HepG2 (cell line): ENCODE data around the gene TAC3. TPM values are rescaled to one million over a fixed set of nuclear protein-coding genes. Genes with fewer than 3 reads are reported as not detected.

Source experiments
- ARID2 ChIP-seq: sonication (generic); formaldehyde crosslinking; IDR thresholded peaks from 2 replicates; pipeline ENCODE4 v1.8.1; 2022; ENCODE audit warnings: mild to moderate bottlenecking, missing genetic modification reagents, borderline replicate concordance
- ATF7-NPFF ChIP-seq: sonication (generic); formaldehyde crosslinking; IDR thresholded peaks from 2 replicates; pipeline ENCODE4 v1.8.1; 2023; ENCODE audit warnings: mild to moderate bottlenecking, low read depth, missing genetic modification reagents, moderate library complexity
- BRD4 ChIP-seq: sonication (generic); formaldehyde crosslinking; IDR thresholded peaks from 2 replicates; pipeline ENCODE4 v1.4.0; 2020; ENCODE audit warnings: missing genetic modification reagents
- CREBL2 ChIP-seq: sonication (generic); formaldehyde crosslinking; IDR thresholded peaks from 2 replicates; pipeline ENCODE4 v1.8.1; 2023; ENCODE audit warnings: missing genetic modification reagents, mild to moderate bottlenecking, borderline replicate concordance
- EP300 ChIP-seq, 3 experiments: sonication (generic) in 1 of 3; formaldehyde crosslinking in 1 of 3; IDR thresholded peaks; 2 replicates each; pipeline versions ENCODE4 v1.5.1 to v1.6.1; 2011 to 2020; ENCODE audit warnings: low read depth in 2 of 3, low read length in 2 of 3, borderline replicate concordance in 1 of 3, improper control_type of control experiment in 1 of 3, mild to moderate bottlenecking in 1 of 3, missing genetic modification reagents in 1 of 3, moderate library complexity in 1 of 3
- EZH2 ChIP-seq: conservative IDR thresholded peaks from 2 replicates; pipeline ENCODE4 v1.6.1; 2012; ENCODE audit warnings: mild to moderate bottlenecking, low read depth, low read length, moderate library complexity
- FOXP4 ChIP-seq: sonication (generic); formaldehyde crosslinking; IDR thresholded peaks from 2 replicates; pipeline ENCODE4 v1.4.0; 2020; ENCODE audit warnings: missing genetic modification reagents
- GMEB2 ChIP-seq: IDR thresholded peaks from 2 replicates; pipeline ENCODE4 v1.6.1; 2016; ENCODE audit warnings: missing biosample characterization, missing genetic modification reagents, low read depth
- HMGA1 ChIP-seq: sonication (generic); formaldehyde crosslinking; conservative IDR thresholded peaks from 2 replicates; pipeline ENCODE4 v1.4.0; 2020; ENCODE audit warnings: missing genetic modification reagents
- HOXA7 ChIP-seq: sonication (generic); formaldehyde crosslinking; IDR thresholded peaks from 2 replicates; pipeline ENCODE4 v1.8.1; 2022; ENCODE audit warnings: mild to moderate bottlenecking, missing genetic modification reagents, moderate library complexity
- KDM3A ChIP-seq: IDR thresholded peaks from 2 replicates; pipeline ENCODE4 v1.6.1; 2018; ENCODE audit warnings: low read depth, missing compliant biosample characterization
- KDM4B ChIP-seq: sonication (generic); formaldehyde crosslinking; IDR thresholded peaks from 2 replicates; pipeline ENCODE4 v1.4.0; 2020; ENCODE audit warnings: missing genetic modification reagents
- KDM5B ChIP-seq: sonication (generic); formaldehyde crosslinking; IDR thresholded peaks from 2 replicates; pipeline ENCODE4 v1.4.0; 2020; ENCODE audit warnings: missing genetic modification reagents, mild to moderate bottlenecking, borderline replicate concordance
- MAZ ChIP-seq, 2 experiments: sonication (generic) in 1 of 2; formaldehyde crosslinking in 1 of 2; IDR thresholded peaks; 2 replicates each; pipeline versions ENCODE4 v1.5.0 to v1.6.1; 2012 to 2020; ENCODE audit warnings: low read depth in 2 of 2, mild to moderate bottlenecking in 2 of 2, borderline replicate concordance in 1 of 2, improper control_type of control experiment in 1 of 2, low read length in 1 of 2, missing genetic modification reagents in 1 of 2, moderate library complexity in 1 of 2
- MBNL3 ChIP-seq: fragments of 250-450 bp; sonication (Bioruptor Pico); conservative IDR thresholded peaks from 2 replicates; pipeline ENCODE4 v1.8.0; 2022; ENCODE audit warnings: mild to moderate bottlenecking, inconsistent platforms
- NCOR1 ChIP-seq: fragments of 200-600 bp; sonication (generic); IDR thresholded peaks from 2 replicates; pipeline ENCODE4 v1.7.0; 2017; ENCODE audit warnings: antibody characterized with exemption, low read length, borderline replicate concordance
- NFKBIZ ChIP-seq: IDR thresholded peaks from 2 replicates; pipeline ENCODE4 v1.6.1; 2018; ENCODE audit warnings: missing genetic modification reagents, missing compliant biosample characterization
- NKX3-1 ChIP-seq: sonication (generic); formaldehyde crosslinking; IDR thresholded peaks from 2 replicates; pipeline ENCODE4 v1.5.0; 2020; ENCODE audit warnings: missing genetic modification reagents
- RBAK ChIP-seq: sonication (generic); formaldehyde crosslinking; IDR thresholded peaks from 2 replicates; pipeline ENCODE4 v1.5.1; 2020; ENCODE audit warnings: mild to moderate bottlenecking, missing genetic modification reagents
- REPIN1 ChIP-seq: sonication (generic); formaldehyde crosslinking; IDR thresholded peaks from 2 replicates; pipeline ENCODE4 v1.8.0; 2022; ENCODE audit warnings: missing genetic modification reagents, low read depth, mild to moderate bottlenecking, borderline replicate concordance
- SRSF1 ChIP-seq: fragments of 200-400 bp; formaldehyde crosslinking; optimal IDR thresholded peaks from 2 replicates; pipeline ENCODE3; 2017; ENCODE audit warnings: mild to moderate bottlenecking, low read depth, low read length, moderate library complexity
- XBP1 ChIP-seq: sonication (generic); formaldehyde crosslinking; IDR thresholded peaks from 2 replicates; pipeline ENCODE4 v1.5.0; 2020; ENCODE audit warnings: missing genetic modification reagents
- ZNF33A ChIP-seq: sonication (generic); formaldehyde crosslinking; IDR thresholded peaks from 2 replicates; pipeline ENCODE4 v1.5.1; 2020; ENCODE audit warnings: missing genetic modification reagents, mild to moderate bottlenecking, moderate library complexity, borderline replicate concordance
- ZNF354B ChIP-seq: sonication (generic); formaldehyde crosslinking; IDR thresholded peaks from 2 replicates; pipeline ENCODE4 v1.8.0; 2022; ENCODE audit warnings: mild to moderate bottlenecking, missing genetic modification reagents
- ZNF512 ChIP-seq: sonication (generic); formaldehyde crosslinking; IDR thresholded peaks from 2 replicates; pipeline ENCODE4 v1.4.0; 2020; ENCODE audit warnings: mild to moderate bottlenecking, missing genetic modification reagents
- ZSCAN12 ChIP-seq: sonication (generic); formaldehyde crosslinking; IDR thresholded peaks from 2 replicates; pipeline ENCODE4 v1.9.0; 2021; ENCODE audit warnings: mild to moderate bottlenecking, missing genetic modification reagents
- polyA plus RNA-seq, 8 experiments: library from polyadenylated mRNA; depleted of rRNA in 3 of 8; stranded (reverse) in 7 of 8; unstranded in 1 of 8; fragments of >200 nt; fragmentation: Illumina TruSeq in 4 of 8; extraction: Trizol in 4 of 8; gene quantifications; 2 replicates each; pipeline versions ENCODE4 v1.2.1 to v1.2.3, GENCODE V29; 2011 to 2016; ENCODE audit warnings: low read depth in 4 of 8, missing spikeins in 1 of 8, mixed read lengths in 1 of 8; ENCODE audit not compliant: insufficient read depth in 1 of 8
- total RNA-seq, 5 experiments: library from RNA; depleted of rRNA; stranded (reverse); fragments of >200 nt; fragmentation: Illumina TruSeq; extraction: Trizol; gene quantifications; 2 replicates each; pipeline ENCODE4 v1.2.3, GENCODE V29; 2016; ENCODE audit warnings: low read depth in 1 of 5

The TAC3 gene
- total and polyA plus RNA-seq, 2 of the 13 experiments (the other 11 are each of a cell fraction or from before 2014, with no cell fraction given), result 0.13 to 0.15 TPM

- no peak for TF ChIP-seq XBP1 (CRISPR knock-in tag)
- TF ChIP-seq EP300 (IDR thresholded peaks at IDR 0.05; ENCODE audit: low read depth in 2 of 2, low read length in 2 of 2), result no peak
- no peak for TF ChIP-seq EP300 (CRISPR knock-in tag; IDR thresholded peaks at IDR 0.05; ENCODE audit: borderline replicate concordance)
- TF ChIP-seq ZNF512 (CRISPR knock-in tag), result no peak
- no peak for TF ChIP-seq NKX3-1 (CRISPR knock-in tag)
- no peak for TF ChIP-seq EZH2
- peak; percentile 31; the same call in 1 of the 2 replicates for TF ChIP-seq NCOR1
- no peak for TF ChIP-seq GMEB2 (CRISPR knock-in tag)
- TF ChIP-seq BRD4 (CRISPR knock-in tag), result no peak
- no peak for TF ChIP-seq FOXP4
- no peak for TF ChIP-seq MAZ (IDR thresholded peaks at IDR 0.05; ENCODE audit: borderline replicate concordance, low read depth, low read length)
- no peak for TF ChIP-seq MAZ (CRISPR knock-in tag; IDR thresholded peaks at IDR 0.05; ENCODE audit: low read depth)
- TF ChIP-seq HOXA7 (CRISPR knock-in tag), result no peak
- TF ChIP-seq KDM4B (CRISPR knock-in tag), result no peak
- TF ChIP-seq KDM3A (CRISPR knock-in tag), result no peak
- no peak; the same call in 1 of the 2 replicates for TF ChIP-seq REPIN1
- no peak for TF ChIP-seq KDM5B (CRISPR knock-in tag)
- no peak for TF ChIP-seq RBAK (CRISPR knock-in tag)
- TF ChIP-seq SRSF1, result no peak
- TF ChIP-seq ZNF354B (CRISPR knock-in tag), result no peak
- no peak for TF ChIP-seq ZNF33A (CRISPR knock-in tag)
- no peak for TF ChIP-seq MBNL3 (CRISPR knock-in tag)
- TF ChIP-seq ZSCAN12 (CRISPR knock-in tag), result no peak
- no peak for TF ChIP-seq CREBL2 (CRISPR knock-in tag)
- no peak for TF ChIP-seq ATF7-NPFF (CRISPR knock-in tag)
- TF ChIP-seq HMGA1 (CRISPR knock-in tag), result no peak
- no peak for TF ChIP-seq ARID2 (CRISPR knock-in tag)
- 0 out of 2 replicates have a peak, but pooled peaks have one; percentile 24 for TF ChIP-seq NFKBIZ (CRISPR knock-in tag)
Measured at GRCh38 chr12:57049890-57050289, 33.6 kb upstream of the TAC3 start, which contains the start of gene MYO1A (continued).
